ENCODE measurements around the gene RHOH. TPM values are rescaled to one million over a fixed set of nuclear protein-coding genes. Genes with fewer than 3 reads are reported as not detected.

Gene RHOH
- total RNA-seq, 1 experiment from 2014 or later = 74.2 TPM

- Histone ChIP-seq H3K4me1 (ENCODE audit: insufficient read depth, low read length, poor library complexity, severe bottlenecking) (no peaks in the 10 kb centered on the region), H3K36me3 (ENCODE audit: insufficient read depth, low read length, poor library complexity, severe bottlenecking) (no peaks in the 10 kb centered on the region), H3K4me3 (ENCODE audit: low read depth, low read length, poor library complexity, severe bottlenecking) (no peak overlapping the region), H3K27ac (ENCODE audit: low read depth, low read length, poor library complexity, severe bottlenecking) (no peak overlapping the region), H3K27me3 (replicated peaks; ENCODE audit: insufficient read depth, low read depth, low read length, poor library complexity) (no peaks in the 10 kb centered on the region), H3K9me3 (ENCODE audit: low read depth, low read length, poor library complexity, severe bottlenecking) (no peaks in the 10 kb centered on the region)
- DNase-seq (ENCODE audit: low spot score) = no peak
- POLR2A ChIA-PET (ENCODE audit: low non-redundant PET) = no interaction called here
- BruUV-seq (replicated peaks) = no TSS peak
- intact Hi-C loops (cut with micrococcal nuclease; ENCODE audit: unreplicated experiment) = no loop called here
- no peak for TF ChIP-seq EZH2 (IDR thresholded peaks at IDR 0.05; ENCODE audit: borderline replicate concordance, low read depth, low read length, poor library complexity, severe bottlenecking)
- TF ChIP-seq, protein P1, sequence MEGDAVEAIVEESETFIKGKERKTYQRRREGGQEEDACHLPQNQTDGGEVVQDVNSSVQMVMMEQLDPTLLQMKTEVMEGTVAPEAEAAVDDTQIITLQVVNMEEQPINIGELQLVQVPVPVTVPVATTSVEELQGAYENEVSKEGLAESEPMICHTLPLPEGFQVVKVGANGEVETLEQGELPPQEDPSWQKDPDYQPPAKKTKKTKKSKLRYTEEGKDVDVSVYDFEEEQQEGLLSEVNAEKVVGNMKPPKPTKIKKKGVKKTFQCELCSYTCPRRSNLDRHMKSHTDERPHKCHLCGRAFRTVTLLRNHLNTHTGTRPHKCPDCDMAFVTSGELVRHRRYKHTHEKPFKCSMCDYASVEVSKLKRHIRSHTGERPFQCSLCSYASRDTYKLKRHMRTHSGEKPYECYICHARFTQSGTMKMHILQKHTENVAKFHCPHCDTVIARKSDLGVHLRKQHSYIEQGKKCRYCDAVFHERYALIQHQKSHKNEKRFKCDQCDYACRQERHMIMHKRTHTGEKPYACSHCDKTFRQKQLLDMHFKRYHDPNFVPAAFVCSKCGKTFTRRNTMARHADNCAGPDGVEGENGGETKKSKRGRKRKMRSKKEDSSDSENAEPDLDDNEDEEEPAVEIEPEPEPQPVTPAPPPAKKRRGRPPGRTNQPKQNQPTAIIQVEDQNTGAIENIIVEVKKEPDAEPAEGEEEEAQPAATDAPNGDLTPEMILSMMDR (conservative IDR thresholded peaks at IDR 0.05; ENCODE audit: low read depth, low read length) = no peak
- CTCF ChIA-PET = no interaction called here
Observed at GRCh38 chr4:40160258-40160657, 36.6 kb upstream of the RHOH start.

DNA sequence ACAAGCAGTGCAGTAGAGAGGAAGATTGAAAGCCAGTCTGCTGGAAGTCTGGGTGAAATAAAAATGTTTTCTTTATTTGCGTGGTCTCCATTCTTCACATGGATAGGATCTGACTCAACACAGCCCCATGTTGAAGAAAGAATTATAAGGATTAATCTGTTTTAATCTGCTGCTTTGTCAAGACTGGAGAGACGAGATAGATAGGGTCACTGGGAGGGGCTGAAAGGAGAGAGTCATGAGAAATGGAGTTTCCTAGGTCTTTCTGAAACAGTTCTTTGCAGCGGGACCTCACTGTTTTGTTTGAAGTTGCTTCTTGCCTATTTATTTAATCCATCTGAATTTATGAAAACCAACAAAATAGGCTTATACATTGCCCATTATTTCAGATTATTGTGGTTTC lies 32.4 kb upstream of the RHOH start:
- H3K4me3 ChIP-seq (ENCODE audit: low read depth, low read length, poor library complexity, severe bottlenecking) = no peak overlapping the region
- H3K36me3 ChIP-seq (ENCODE audit: insufficient read depth, low read length, poor library complexity, severe bottlenecking) = no peaks in the 10 kb centered on the region
- ChIA-PET POLR2A (ENCODE audit: low non-redundant PET) (no interaction called here), CTCF (no interaction called here)
- no peaks in the 10 kb centered on the region for H3K9me3 ChIP-seq (ENCODE audit: low read depth, low read length, poor library complexity, severe bottlenecking)
- BruUV-seq (replicated peaks) = no TSS peak
- no peaks in the 10 kb centered on the region for H3K27me3 ChIP-seq (replicated peaks; ENCODE audit: insufficient read depth, low read depth, low read length, poor library complexity)
- TF ChIP-seq EZH2 (IDR thresholded peaks at IDR 0.05; ENCODE audit: borderline replicate concordance, low read depth, low read length, poor library complexity, severe bottlenecking) = no peak
- TF ChIP-seq, protein P1 (conservative IDR thresholded peaks at IDR 0.05; ENCODE audit: low read depth, low read length) = no peak
- intact Hi-C loops (cut with micrococcal nuclease; ENCODE audit: unreplicated experiment) = no loop called here
- no peaks in the 10 kb centered on the region for H3K4me1 ChIP-seq (ENCODE audit: insufficient read depth, low read length, poor library complexity, severe bottlenecking)
- no peak overlapping the region for H3K27ac ChIP-seq (ENCODE audit: low read depth, low read length, poor library complexity, severe bottlenecking)
- DNase-seq (ENCODE audit: low spot score) = no peak

GRCh38 chr4:40165916-40166315 lies 30.9 kb upstream of the RHOH start:
- no peaks in the 10 kb centered on the region for H3K36me3 ChIP-seq (ENCODE audit: insufficient read depth, low read length, poor library complexity, severe bottlenecking)
- intact Hi-C loops (cut with micrococcal nuclease; ENCODE audit: unreplicated experiment) = no loop called here
- no peak overlapping the region for H3K4me3 ChIP-seq (ENCODE audit: low read depth, low read length, poor library complexity, severe bottlenecking)
- CTCF ChIA-PET = no interaction called here
- no peak for DNase-seq (ENCODE audit: low spot score)
- no TSS peak for BruUV-seq (replicated peaks)
- no peaks in the 10 kb centered on the region for H3K4me1 ChIP-seq (ENCODE audit: insufficient read depth, low read length, poor library complexity, severe bottlenecking)
- TF ChIP-seq EZH2 (IDR thresholded peaks at IDR 0.05; ENCODE audit: borderline replicate concordance, low read depth, low read length, poor library complexity, severe bottlenecking) = no peak
- TF ChIP-seq, protein P1 (conservative IDR thresholded peaks at IDR 0.05; ENCODE audit: low read depth, low read length) = no peak
- POLR2A ChIA-PET (ENCODE audit: low non-redundant PET) = no interaction called here
- H3K27me3 ChIP-seq (replicated peaks; ENCODE audit: insufficient read depth, low read depth, low read length, poor library complexity) = no peaks in the 10 kb centered on the region
- no peak overlapping the region for H3K27ac ChIP-seq (ENCODE audit: low read depth, low read length, poor library complexity, severe bottlenecking)
- no peaks in the 10 kb centered on the region for H3K9me3 ChIP-seq (ENCODE audit: low read depth, low read length, poor library complexity, severe bottlenecking)

All from A673 (cell line).